H9 (cell line): ENCODE data around the gene SPEG. TPM values are rescaled to one million over a fixed set of nuclear protein-coding genes. Genes with fewer than 3 reads are reported as not detected.

Experiments used
- DNase-seq: peaks from one replicate; pipeline ENCODE4 v3.0.0-alpha.2; 2017
- H2AFZ ChIP-seq: one replicate; pipeline ENCODE4 v1.6.1; 2013; ENCODE audit warnings: mild to moderate bottlenecking, low read length, control low read depth, moderate library complexity
- H2AK5ac ChIP-seq: 2 replicates; pipeline ENCODE4 v1.6.1; 2013; ENCODE audit warnings: low read length, control low read depth, mixed read lengths; ENCODE audit not compliant: insufficient read length
- H2BK120ac ChIP-seq: one replicate; pipeline ENCODE4 v1.6.1; 2013; ENCODE audit warnings: low read depth, mild to moderate bottlenecking, low read length, control low read depth, inconsistent platforms; ENCODE audit not compliant: poor library complexity, severe bottlenecking
- H2BK12ac ChIP-seq: 2 replicates; pipeline ENCODE4 v1.6.1; 2013; ENCODE audit warnings: low read length, control low read depth, mixed read lengths, low read depth; ENCODE audit not compliant: insufficient read length
- H2BK15ac ChIP-seq: 2 replicates; pipeline ENCODE4 v1.6.1; 2013; ENCODE audit warnings: low read depth, low read length, control low read depth
- H2BK20ac ChIP-seq: one replicate; pipeline ENCODE4 v1.6.1; 2013; ENCODE audit warnings: low read depth, mild to moderate bottlenecking, low read length, control low read depth, inconsistent platforms; ENCODE audit not compliant: poor library complexity, severe bottlenecking
- H2BK5ac ChIP-seq: 2 replicates; pipeline ENCODE4 v1.6.1; 2013; ENCODE audit warnings: low read length, control low read depth, mixed read lengths; ENCODE audit not compliant: insufficient read length
- H3K14ac ChIP-seq: 2 replicates; pipeline ENCODE4 v1.6.1; 2013; ENCODE audit warnings: low read length, control low read depth; ENCODE audit not compliant: insufficient read depth
- H3K18ac ChIP-seq: 2 replicates; pipeline ENCODE4 v1.6.1; 2013; ENCODE audit warnings: low read depth, mild to moderate bottlenecking, mixed read lengths, low read length, control low read depth; ENCODE audit not compliant: insufficient read length
- H3K23ac ChIP-seq: 2 replicates; pipeline ENCODE4 v1.6.1; 2013; ENCODE audit warnings: low read length, control low read depth, mixed read lengths, low read depth; ENCODE audit not compliant: insufficient read length
- H3K23me2 ChIP-seq: 2 replicates; pipeline ENCODE4 v1.6.1; 2013; ENCODE audit warnings: low read depth, mild to moderate bottlenecking, mixed read lengths, low read length, control low read depth; ENCODE audit not compliant: insufficient read length, poor library complexity, severe bottlenecking
- H3K27ac ChIP-seq: 2 replicates; pipeline ENCODE4 v1.5.1; 2013; ENCODE audit warnings: low read length, control low read depth, mixed read lengths, low read depth; ENCODE audit not compliant: insufficient read length
- H3K27me3 ChIP-seq: 2 replicates; pipeline ENCODE4 v1.6.1; 2013; ENCODE audit warnings: low read length, control low read depth, inconsistent platforms; ENCODE audit not compliant: insufficient read depth
- H3K4ac ChIP-seq: 2 replicates; pipeline ENCODE4 v1.6.1; 2013; ENCODE audit warnings: low read depth, mild to moderate bottlenecking, control low read depth, inconsistent platforms, low read length, moderate library complexity
- H3K4me1 ChIP-seq: 2 replicates; pipeline ENCODE4 v1.6.1; 2013; ENCODE audit warnings: low read length, control low read depth, inconsistent platforms; ENCODE audit not compliant: insufficient read depth
- H3K4me2 ChIP-seq: 2 replicates; pipeline ENCODE4 v1.6.1; 2013; ENCODE audit warnings: low read length, control low read depth, mixed read lengths; ENCODE audit not compliant: insufficient read length, insufficient read depth
- H3K56ac ChIP-seq: 2 replicates; pipeline ENCODE4 v1.6.1; 2013; ENCODE audit warnings: low read depth, mild to moderate bottlenecking, mixed read lengths, low read length, control low read depth; ENCODE audit not compliant: insufficient read length
- H3K79me1 ChIP-seq: 2 replicates; pipeline ENCODE4 v1.6.1; 2013; ENCODE audit warnings: low read depth, mild to moderate bottlenecking, moderate library complexity, low read length, control low read depth, inconsistent platforms; ENCODE audit not compliant: insufficient read depth, poor library complexity, severe bottlenecking
- H3K79me2 ChIP-seq: 2 replicates; pipeline ENCODE4 v1.6.1; 2013; ENCODE audit warnings: low read length, control low read depth, inconsistent platforms; ENCODE audit not compliant: insufficient read depth
- H3K9ac ChIP-seq: 2 replicates; pipeline ENCODE4 v1.6.1; 2013; ENCODE audit warnings: low read length, control low read depth, mixed read lengths; ENCODE audit not compliant: insufficient read length; ENCODE audit errors: extremely low read depth
- H3K9me3 ChIP-seq: one replicate; pipeline ENCODE4 v1.6.1; 2013; ENCODE audit warnings: low read depth, low read length, inconsistent platforms; ENCODE audit not compliant: control insufficient read depth
- H3T11ph ChIP-seq: one replicate; pipeline ENCODE4 v1.6.1; 2013; ENCODE audit warnings: mild to moderate bottlenecking, low read length, control low read depth, inconsistent platforms
- H4K20me1 ChIP-seq: one replicate; pipeline ENCODE4 v1.6.1; 2013; ENCODE audit not compliant: control insufficient read depth, insufficient read length, insufficient read depth
- H4K5ac ChIP-seq: 2 replicates; pipeline ENCODE4 v1.6.1; 2013; ENCODE audit warnings: low read depth, mild to moderate bottlenecking, mixed read lengths, low read length, control low read depth; ENCODE audit not compliant: insufficient read length
- H4K8ac ChIP-seq: replicated peaks from 2 replicates; pipeline ENCODE4 v1.6.1; 2013; ENCODE audit warnings: low read length, control low read depth, mixed read lengths, low read depth; ENCODE audit not compliant: insufficient read length
- H4K91ac ChIP-seq: 2 replicates; pipeline ENCODE4 v1.6.1; 2013; ENCODE audit warnings: low read depth, mild to moderate bottlenecking, moderate library complexity, mixed read lengths, low read length, control low read depth; ENCODE audit not compliant: insufficient read length
- H3K27ac Mint-ChIP-seq, 3 experiments: 2 replicates in 2 of 3; 3 replicates in 1 of 3; pipeline ENCODE4 v1.8.0; 2020 to 2021; ENCODE audit warnings: mixed read lengths in 3 of 3, mild to moderate bottlenecking in 1 of 3, moderate library complexity in 1 of 3
- H3K27me3 Mint-ChIP-seq: 2 replicates; pipeline ENCODE4 v1.8.0; 2021; ENCODE audit warnings: low read depth, mild to moderate bottlenecking, moderate library complexity, mixed read lengths
- H3K36me3 Mint-ChIP-seq, 3 experiments: 2 replicates in 2 of 3; 3 replicates in 1 of 3; pipeline ENCODE4 v1.8.0; 2020 to 2021; ENCODE audit warnings: low read depth in 3 of 3, mixed read lengths in 3 of 3; ENCODE audit not compliant: insufficient read depth in 1 of 3
- H3K4me1 Mint-ChIP-seq, 2 experiments: 2 replicates each; pipeline ENCODE4 v1.8.0; 2020; ENCODE audit warnings: mixed read lengths in 2 of 2
- H3K4me3 Mint-ChIP-seq, 2 experiments: 2 replicates in 1 of 2; 3 replicates in 1 of 2; pipeline ENCODE4 v1.8.0; 2020 to 2021; ENCODE audit warnings: mild to moderate bottlenecking in 2 of 2, mixed read lengths in 2 of 2, moderate library complexity in 1 of 2
- H3K9me3 Mint-ChIP-seq, 2 experiments: 2 replicates in 1 of 2; 3 replicates in 1 of 2; pipeline ENCODE4 v1.8.0; 2020; ENCODE audit warnings: mild to moderate bottlenecking in 2 of 2, mixed read lengths in 2 of 2, moderate library complexity in 1 of 2
- WGBS: extraction: QIAGEN DNeasy Blood & Tissue Kit; methylation state at CpG from one replicate; pipeline ENCODE4 v1.1.7; 2013; ENCODE audit warnings: missing lambda C conversion rate, low lambda C conversion rate, mixed read lengths; ENCODE audit not compliant: insufficient read length; ENCODE audit errors: extremely low coverage; 5-methylcytosine and 5-hydroxymethylcytosine counted together
- total RNA-seq: library from RNA; stranded (reverse); gene quantifications from 2 replicates; pipeline ENCODE4 v1.2.1, GENCODE V29; 2021
- TF ChIP-seq, protein P1 (sequence below): fragments of 200-600 bp; sonication (generic); conservative IDR thresholded peaks from 3 replicates; pipeline ENCODE4 v1.8.0; 2021; ENCODE audit warnings: antibody characterized with exemption, mild to moderate bottlenecking

SPEG gene
- total RNA-seq, 1 experiment from 2014 or later: 23.7 TPM

GRCh38 chr2:219499058-219499307, 64.3 kb downstream of the SPEG start:
- WGBS: no CpG with 5 or more reads among the region's 3 CpGs
- H3T11ph ChIP-seq: no peak overlapping the region
- H3K27me3 ChIP-seq: peaks cover 15% of the 10 kb centered on the region; the same call in 1 of the 2 replicates
- peak overlapping the region in 2 of 3 experiments; percentile 4 to 78; a peak in 4 of 7 replicates for H3K27ac Mint-ChIP-seq
- no peak overlapping the region for H4K8ac ChIP-seq
- H3K79me2 ChIP-seq: no peaks in the 10 kb centered on the region
- H3K4me1 ChIP-seq: peaks cover 12% of the 10 kb centered on the region; the same call in 1 of the 2 replicates
- H3K23me2 ChIP-seq: peaks cover 24% of the 10 kb centered on the region
- no peak overlapping the region for H3K18ac ChIP-seq
- no peak overlapping the region for H3K23ac ChIP-seq
- H3K14ac ChIP-seq: no peak overlapping the region
- H3K9me3 Mint-ChIP-seq: no peaks in the 10 kb centered on the region; a peak in 1 of 5 replicates
- H4K91ac ChIP-seq: no peak overlapping the region
- peaks cover 5 to 6% (median 6%) of the 10 kb centered on the region in 3 experiments; a peak in 6 of 7 replicates for H3K36me3 Mint-ChIP-seq
- DNase-seq: no peak
- no peak overlapping the region for H2AFZ ChIP-seq
- H3K27me3 Mint-ChIP-seq: peaks cover 38% of the 10 kb centered on the region
- peak overlapping the region; percentile 81 to 96 for H3K4me3 Mint-ChIP-seq
- H2BK20ac ChIP-seq: no peak overlapping the region
- no peak overlapping the region for H2BK120ac ChIP-seq
- H3K56ac ChIP-seq: no peak overlapping the region
- H2BK12ac ChIP-seq: no peak overlapping the region
- no peak overlapping the region for H3K4ac ChIP-seq
- peak overlapping the region; percentile 74 for H3K9ac ChIP-seq
- no peaks in the 10 kb centered on the region for H3K9me3 ChIP-seq
- H2AK5ac ChIP-seq: no peak overlapping the region
- H4K5ac ChIP-seq: no peak overlapping the region
- no peak overlapping the region for H3K27ac ChIP-seq
- H3K79me1 ChIP-seq: no peaks in the 10 kb centered on the region
- H3K4me2 ChIP-seq: peak overlapping the region; percentile 85
- TF ChIP-seq, protein P1, sequence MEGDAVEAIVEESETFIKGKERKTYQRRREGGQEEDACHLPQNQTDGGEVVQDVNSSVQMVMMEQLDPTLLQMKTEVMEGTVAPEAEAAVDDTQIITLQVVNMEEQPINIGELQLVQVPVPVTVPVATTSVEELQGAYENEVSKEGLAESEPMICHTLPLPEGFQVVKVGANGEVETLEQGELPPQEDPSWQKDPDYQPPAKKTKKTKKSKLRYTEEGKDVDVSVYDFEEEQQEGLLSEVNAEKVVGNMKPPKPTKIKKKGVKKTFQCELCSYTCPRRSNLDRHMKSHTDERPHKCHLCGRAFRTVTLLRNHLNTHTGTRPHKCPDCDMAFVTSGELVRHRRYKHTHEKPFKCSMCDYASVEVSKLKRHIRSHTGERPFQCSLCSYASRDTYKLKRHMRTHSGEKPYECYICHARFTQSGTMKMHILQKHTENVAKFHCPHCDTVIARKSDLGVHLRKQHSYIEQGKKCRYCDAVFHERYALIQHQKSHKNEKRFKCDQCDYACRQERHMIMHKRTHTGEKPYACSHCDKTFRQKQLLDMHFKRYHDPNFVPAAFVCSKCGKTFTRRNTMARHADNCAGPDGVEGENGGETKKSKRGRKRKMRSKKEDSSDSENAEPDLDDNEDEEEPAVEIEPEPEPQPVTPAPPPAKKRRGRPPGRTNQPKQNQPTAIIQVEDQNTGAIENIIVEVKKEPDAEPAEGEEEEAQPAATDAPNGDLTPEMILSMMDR: no peak
- H3K4me1 Mint-ChIP-seq: peaks cover 36 to 52% of the 10 kb centered on the region in 2 experiments
- H2BK15ac ChIP-seq: no peak overlapping the region
- peaks cover 5% of the 10 kb centered on the region for H4K20me1 ChIP-seq
- H2BK5ac ChIP-seq: no peak overlapping the region
